Measurements from ENCODE around the gene TCEANC.

TCEANC gene

GRCh38 chrX:13690836-13691235 is 37.9 kb downstream of the TCEANC start:
- H3K4me3 ChIP-seq (ENCODE audit: low read depth, low read length), result peak overlapping the region; percentile 83; the same call in 1 of the 2 replicates
- TF ChIP-seq CTCF (IDR thresholded peaks at IDR 0.05; ENCODE audit: control insufficient read depth, extremely low read depth, insufficient read depth), result peak; percentile 29
- DNase-seq (ENCODE audit: low read depth), result no peak

GRCh38 chrX:13691841-13692371 is 39.0 kb downstream of the TCEANC start:
- TF ChIP-seq CTCF (IDR thresholded peaks at IDR 0.05; ENCODE audit: control insufficient read depth, extremely low read depth, insufficient read depth), result no peak
- no peak overlapping the region for H3K4me3 ChIP-seq (ENCODE audit: low read depth, low read length)

GRCh38 chrX:13692771-13693231 is 39.9 kb downstream of the TCEANC start:
- TF ChIP-seq CTCF (IDR thresholded peaks at IDR 0.05; ENCODE audit: control insufficient read depth, extremely low read depth, insufficient read depth), result no peak
- H3K4me3 ChIP-seq (ENCODE audit: low read depth, low read length), result no peak overlapping the region

More at GRCh38 chrX:13691841-13692371, 39.0 kb downstream of the TCEANC start:
- DNase-seq (ENCODE audit: low read depth), result no peak

GRCh38 chrX:13693341-13693961 is 40.5 kb downstream of the TCEANC start:
- no peak for TF ChIP-seq CTCF (IDR thresholded peaks at IDR 0.05; ENCODE audit: control insufficient read depth, extremely low read depth, insufficient read depth)
- DNase-seq (ENCODE audit: low read depth), result no peak
- 0 out of 2 replicates have a peak overlapping the region, but pooled peaks have one; percentile 7 for H3K4me3 ChIP-seq (ENCODE audit: low read depth, low read length)

More at GRCh38 chrX:13692771-13693231, 39.9 kb downstream of the TCEANC start:
- DNase-seq (ENCODE audit: low read depth), result no peak

GRCh38 chrX:13694359-13694758 is 41.4 kb downstream of the TCEANC start:
- no peak overlapping the region for H3K4me3 ChIP-seq (ENCODE audit: low read depth, low read length)
- DNase-seq (ENCODE audit: low read depth), result no peak
- no peak for TF ChIP-seq CTCF (IDR thresholded peaks at IDR 0.05; ENCODE audit: control insufficient read depth, extremely low read depth, insufficient read depth)

GRCh38 chrX:13694983-13695382 is 42.0 kb downstream of the TCEANC start:
- no peak for DNase-seq (ENCODE audit: low read depth)
- no peak overlapping the region; the same call in 1 of the 2 replicates for H3K4me3 ChIP-seq (ENCODE audit: low read depth, low read length)
- TF ChIP-seq CTCF (IDR thresholded peaks at IDR 0.05; ENCODE audit: control insufficient read depth, extremely low read depth, insufficient read depth), result no peak

Measured in LNCaP clone FGC (cell line).